Upper lobe of right lung (tissue), 1 donor: Measurements from ENCODE around the gene NRSN2. TPM values are rescaled to one million over a fixed set of nuclear protein-coding genes. Genes with fewer than 3 reads are reported as not detected.

Source experiments
- ATAC-seq: fragments of 200-7000 bp; cut with Tn5 transposase; one replicate; pipeline ENCODE4 v1.9.1; 2020; ENCODE audit warnings: mild to moderate bottlenecking, moderate library complexity
- DNase-seq: peaks from one replicate; pipeline ENCODE4 v3.0.0-alpha.2; 2020
- H3K27ac ChIP-seq: fragments of 200-600 bp; one replicate; pipeline ENCODE4 v1.8.0; 2022
- H3K27me3 ChIP-seq: fragments of 200-600 bp; one replicate; pipeline ENCODE4 v1.8.0; 2022; ENCODE audit warnings: mild to moderate bottlenecking
- H3K36me3 ChIP-seq: fragments of 200-600 bp; one replicate; pipeline ENCODE4 v1.8.0; 2022
- H3K4me1 ChIP-seq: fragments of 200-600 bp; one replicate; pipeline ENCODE4 v1.8.0; 2022
- H3K4me3 ChIP-seq: fragments of 200-600 bp; one replicate; pipeline ENCODE4 v1.8.0; 2022; ENCODE audit warnings: mild to moderate bottlenecking
- H3K9me3 ChIP-seq: fragments of 200-600 bp; one replicate; pipeline ENCODE4 v1.8.0; 2022
- intact Hi-C: fragments of 100-400 bp; cut with DNase I; formaldehyde crosslinking; loops from one replicate; pipeline ENCODE4 v1.11.0; 2022
- total RNA-seq: library from RNA; stranded (reverse); fragmentation: NEBNext Ultra II Directional; extraction: Animal tissue kit (Norgen Biotek cat#: 25700); gene quantifications from one replicate; pipeline ENCODE4 v1.2.1, GENCODE V29; 2021
- TF ChIP-seq, protein P1 (sequence below): fragments of 200-600 bp; IDR thresholded peaks from one replicate; pipeline ENCODE4 v1.8.0; 2022; ENCODE audit warnings: antibody characterized with exemption
- donor health status: DM: no; HTN: yes; CAD: no; lungs with severe emphysema.

Gene NRSN2
- total RNA-seq, 1 donor from 2014 or later = 19.9 TPM

DNA sequence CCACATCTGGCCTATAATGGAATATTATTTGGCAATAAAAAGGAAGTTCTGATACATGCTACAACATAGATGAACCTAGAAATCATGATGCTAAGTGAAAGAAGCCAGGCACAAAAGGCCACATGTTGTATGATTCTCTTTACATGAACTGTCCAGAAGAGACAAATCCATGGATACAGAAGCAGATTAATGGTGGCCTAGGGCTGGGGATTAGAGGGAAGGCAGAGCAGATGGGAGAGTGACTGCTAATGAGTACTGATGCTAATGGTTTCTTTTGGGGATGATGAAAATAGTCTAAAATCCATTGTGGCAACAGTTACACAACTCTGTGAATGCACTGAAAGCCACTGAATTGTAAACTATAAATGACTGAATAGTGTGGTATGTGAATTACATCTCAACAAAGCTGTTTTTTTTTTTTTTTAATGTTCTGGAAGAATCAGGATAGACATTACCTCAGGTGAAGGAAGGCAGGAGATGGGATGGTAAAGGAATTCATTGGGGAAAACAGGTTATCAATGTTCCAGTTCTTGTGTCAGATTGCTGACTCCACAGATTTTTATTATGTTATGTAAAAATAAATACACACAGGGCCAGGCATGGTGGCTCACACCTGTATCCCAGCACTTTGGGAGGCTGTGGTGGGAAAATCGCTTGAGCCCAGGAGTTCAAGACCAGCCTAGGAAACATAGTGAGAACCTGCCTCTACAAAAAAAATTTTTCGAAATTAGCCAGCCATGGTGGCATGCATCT lies 30.4 kb upstream of the NRSN2 start:
- TF ChIP-seq, protein P1, sequence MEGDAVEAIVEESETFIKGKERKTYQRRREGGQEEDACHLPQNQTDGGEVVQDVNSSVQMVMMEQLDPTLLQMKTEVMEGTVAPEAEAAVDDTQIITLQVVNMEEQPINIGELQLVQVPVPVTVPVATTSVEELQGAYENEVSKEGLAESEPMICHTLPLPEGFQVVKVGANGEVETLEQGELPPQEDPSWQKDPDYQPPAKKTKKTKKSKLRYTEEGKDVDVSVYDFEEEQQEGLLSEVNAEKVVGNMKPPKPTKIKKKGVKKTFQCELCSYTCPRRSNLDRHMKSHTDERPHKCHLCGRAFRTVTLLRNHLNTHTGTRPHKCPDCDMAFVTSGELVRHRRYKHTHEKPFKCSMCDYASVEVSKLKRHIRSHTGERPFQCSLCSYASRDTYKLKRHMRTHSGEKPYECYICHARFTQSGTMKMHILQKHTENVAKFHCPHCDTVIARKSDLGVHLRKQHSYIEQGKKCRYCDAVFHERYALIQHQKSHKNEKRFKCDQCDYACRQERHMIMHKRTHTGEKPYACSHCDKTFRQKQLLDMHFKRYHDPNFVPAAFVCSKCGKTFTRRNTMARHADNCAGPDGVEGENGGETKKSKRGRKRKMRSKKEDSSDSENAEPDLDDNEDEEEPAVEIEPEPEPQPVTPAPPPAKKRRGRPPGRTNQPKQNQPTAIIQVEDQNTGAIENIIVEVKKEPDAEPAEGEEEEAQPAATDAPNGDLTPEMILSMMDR = no peak
- H3K4me3 ChIP-seq = no peak overlapping the region
- no peaks in the 10 kb centered on the region for H3K4me1 ChIP-seq
- no peak overlapping the region for H3K27ac ChIP-seq
- no peak for ATAC-seq
- intact Hi-C loops = no loop called here
- no peaks in the 10 kb centered on the region for H3K9me3 ChIP-seq
- H3K36me3 ChIP-seq = no peaks in the 10 kb centered on the region
- no peaks in the 10 kb centered on the region for H3K27me3 ChIP-seq
- DNase-seq = no peak

DNA sequence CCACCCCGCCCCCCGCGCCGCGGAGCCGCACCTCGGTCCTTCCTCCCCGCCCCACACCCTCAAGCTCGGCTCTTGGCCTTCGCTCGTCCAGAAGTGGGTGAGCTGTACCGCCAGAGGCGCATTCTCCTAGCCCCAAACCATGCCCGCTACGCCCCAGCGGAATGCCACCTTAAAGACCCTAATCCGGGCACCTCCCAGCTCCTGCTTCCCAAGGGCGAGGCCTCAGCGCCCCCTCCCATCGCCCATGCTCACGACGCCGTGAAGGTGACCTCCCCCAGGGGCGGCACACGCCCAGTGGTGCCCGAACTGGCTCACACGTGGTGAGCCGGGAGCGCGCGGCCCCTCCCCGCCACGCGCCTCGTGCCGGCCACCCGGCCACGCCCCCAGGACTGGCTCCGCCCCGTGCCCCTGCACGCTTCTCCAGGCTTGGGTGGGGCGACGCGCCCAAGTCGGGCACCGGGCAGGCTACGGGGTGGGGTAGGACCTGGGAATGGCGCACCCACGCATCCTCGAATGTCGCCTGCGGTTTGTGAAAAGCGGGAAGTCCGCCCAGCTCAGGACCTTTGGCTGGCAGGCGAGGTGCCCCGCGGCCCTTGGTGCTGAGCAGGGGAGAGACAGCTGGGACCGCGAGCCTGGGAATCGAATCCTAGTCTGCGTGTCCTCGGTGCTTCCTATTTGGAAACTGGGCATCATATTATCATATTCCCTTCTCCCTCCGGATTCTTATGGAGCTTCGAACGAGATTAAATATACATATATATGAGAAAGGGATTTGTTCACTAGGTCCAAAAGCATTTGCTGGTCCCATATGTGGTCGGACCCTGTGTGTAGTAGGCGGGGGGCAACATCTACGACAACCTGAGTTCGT lies 22.5 kb upstream of the NRSN2 start:
- TF ChIP-seq, protein P1 = peak; percentile 34
- H3K4me1 ChIP-seq = peaks cover 18% of the 10 kb centered on the region
- intact Hi-C loops = no loop called here
- H3K27ac ChIP-seq = peak overlapping the region; percentile 90
- no peaks in the 10 kb centered on the region for H3K36me3 ChIP-seq
- DNase-seq = peak; percentile 98
- H3K27me3 ChIP-seq = no peaks in the 10 kb centered on the region
- H3K4me3 ChIP-seq = peak overlapping the region; percentile 77
- H3K9me3 ChIP-seq = no peaks in the 10 kb centered on the region
- peak; percentile 86 for ATAC-seq

DNA sequence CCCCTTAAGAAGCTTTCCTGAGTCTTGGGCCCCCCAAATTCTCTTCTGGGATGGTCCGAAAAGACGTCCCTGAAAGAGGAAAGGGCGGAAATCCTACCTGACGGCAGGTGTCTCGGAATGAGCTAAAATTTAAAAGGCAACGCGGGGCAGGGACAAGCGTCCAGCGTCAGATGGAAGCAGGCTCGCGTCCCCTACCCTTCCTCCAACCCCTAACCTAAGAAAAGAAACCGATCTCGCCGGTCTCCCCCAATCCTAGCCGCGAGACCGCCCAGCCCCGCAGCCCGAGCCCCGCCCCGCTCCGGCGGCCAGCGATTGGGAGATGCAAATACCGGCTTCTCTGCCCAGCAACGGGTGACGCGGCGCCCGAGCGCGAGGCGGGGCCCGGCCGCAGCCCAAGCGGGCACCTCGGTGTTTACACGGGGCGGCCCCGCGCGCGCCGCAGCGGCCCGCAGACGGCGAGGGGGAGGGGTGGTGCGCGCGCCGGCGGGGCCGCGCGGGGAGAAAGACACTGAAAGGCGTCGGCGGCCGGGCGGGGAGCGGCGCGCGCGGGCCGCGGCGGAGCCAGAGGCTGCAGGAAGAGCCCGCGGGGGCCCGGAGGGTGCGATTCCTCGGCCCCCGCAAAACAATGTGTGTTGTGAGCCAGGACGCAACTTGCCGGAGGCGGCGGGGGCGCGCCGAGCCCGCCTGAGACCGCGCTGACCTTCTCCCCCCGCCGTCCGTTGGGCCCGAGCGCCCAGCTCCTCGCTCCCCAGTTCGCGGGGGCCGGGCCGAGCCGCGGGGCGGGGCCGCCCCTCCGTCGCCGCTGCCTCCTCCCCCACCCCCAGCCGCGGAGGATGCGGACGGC lies 21.6 kb upstream of the NRSN2 start, which contains the start of gene SOX12:
Gene SOX12, plus strand, starts transcription at position 508 of the 844 bp plus-strand sequence. CDS start 373 bp downstream, outside the sequence.
- TF ChIP-seq, protein P1 = no peak
- H3K27me3 ChIP-seq = no peaks in the 10 kb centered on the region
- peaks cover 27% of the 10 kb centered on the region for H3K4me1 ChIP-seq
- H3K9me3 ChIP-seq = no peaks in the 10 kb centered on the region
- peak within 1 kb of the TSS; percentile 90 for H3K27ac ChIP-seq
- no peaks in the 10 kb centered on the region for H3K36me3 ChIP-seq
- peak; percentile 81 for ATAC-seq
- intact Hi-C loops = no loop called here
- peak; percentile 99 for DNase-seq
- peak within 1 kb of the TSS; percentile 77 for H3K4me3 ChIP-seq

DNA sequence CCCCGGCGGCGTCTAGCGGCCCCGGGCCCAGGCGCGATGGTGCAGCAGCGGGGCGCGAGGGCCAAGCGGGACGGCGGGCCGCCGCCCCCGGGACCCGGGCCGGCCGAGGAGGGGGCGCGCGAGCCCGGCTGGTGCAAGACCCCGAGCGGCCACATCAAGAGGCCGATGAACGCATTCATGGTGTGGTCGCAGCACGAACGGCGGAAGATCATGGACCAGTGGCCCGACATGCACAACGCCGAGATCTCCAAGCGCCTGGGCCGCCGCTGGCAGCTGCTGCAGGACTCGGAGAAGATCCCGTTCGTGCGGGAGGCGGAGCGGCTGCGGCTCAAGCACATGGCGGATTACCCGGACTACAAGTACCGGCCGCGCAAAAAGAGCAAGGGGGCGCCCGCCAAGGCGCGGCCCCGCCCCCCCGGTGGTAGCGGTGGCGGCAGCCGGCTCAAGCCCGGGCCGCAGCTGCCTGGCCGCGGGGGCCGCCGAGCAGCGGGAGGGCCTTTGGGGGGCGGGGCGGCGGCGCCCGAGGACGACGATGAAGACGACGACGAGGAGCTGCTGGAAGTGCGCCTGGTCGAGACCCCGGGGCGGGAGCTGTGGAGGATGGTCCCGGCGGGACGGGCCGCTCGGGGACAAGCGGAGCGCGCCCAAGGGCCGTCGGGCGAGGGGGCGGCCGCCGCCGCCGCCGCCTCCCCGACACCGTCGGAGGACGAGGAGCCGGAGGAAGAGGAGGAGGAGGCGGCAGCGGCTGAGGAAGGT lies 20.8 kb upstream of the NRSN2 start:
- Histone ChIP-seq H3K36me3 (no peaks in the 10 kb centered on the region), H3K4me3 (peak overlapping the region; percentile 77), H3K9me3 (no peaks in the 10 kb centered on the region), H3K27ac (peak overlapping the region; percentile 90), H3K27me3 (no peaks in the 10 kb centered on the region), H3K4me1 (peaks cover 29% of the 10 kb centered on the region)
- no peak for ATAC-seq
- TF ChIP-seq, protein P1 = no peak
- DNase-seq = peak; percentile 86
- intact Hi-C loops = no loop called here
